NCI-H460 (cell line): Measurements from ENCODE around the gene CACNA1C. TPM values are rescaled to one million over a fixed set of nuclear protein-coding genes. Genes with fewer than 3 reads are reported as not detected.

ENCODE experiments used
- DNase-seq: peaks from one replicate; pipeline ENCODE4 v3.0.0-alpha.2; 2016; ENCODE audit warnings: low read depth; ENCODE audit errors: extremely low read depth
- total RNA-seq: library from RNA; depleted of rRNA; stranded (reverse); fragments of >200 nt; shearing (Covaris generic); gene quantifications from 2 replicates; pipeline ENCODE4 v1.2.3, GENCODE V29; 2014

CACNA1C gene
- total RNA-seq, 1 experiment from 2014 or later: 0.37 TPM

DNA sequence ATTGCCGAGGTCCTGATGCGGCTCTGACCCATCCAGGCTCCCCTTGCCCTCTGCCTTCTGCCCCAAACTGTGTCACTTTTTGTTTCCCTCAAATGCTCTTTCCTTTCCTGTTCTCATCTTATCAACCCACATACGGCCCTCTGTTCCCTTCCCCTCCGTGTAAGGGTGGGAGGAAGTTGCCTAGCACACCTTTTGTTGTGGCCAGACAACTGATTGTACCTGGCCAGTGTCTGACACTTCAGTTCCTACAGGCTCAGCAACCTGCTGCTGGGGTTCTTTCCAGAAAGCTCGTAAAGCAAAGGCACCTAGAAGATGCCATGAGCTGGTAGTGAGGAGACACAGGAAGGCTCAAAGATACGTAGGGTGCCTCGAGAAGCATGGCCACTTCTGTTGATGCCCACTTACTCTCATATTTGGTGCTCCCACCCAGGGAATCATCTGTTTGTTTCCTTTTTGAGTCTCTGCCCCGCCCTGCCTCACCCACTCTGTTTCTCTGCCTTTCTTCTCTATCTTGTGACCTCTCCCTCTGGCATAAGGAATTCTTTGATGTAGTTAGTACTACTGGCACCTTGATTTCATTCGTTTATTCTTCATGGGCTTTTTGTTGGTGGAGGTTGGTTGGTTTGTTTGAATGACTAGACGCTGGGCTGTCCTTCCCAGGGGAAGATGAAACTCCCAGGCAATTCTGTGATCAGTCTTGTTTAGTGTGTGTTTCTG, 589.5 kb downstream of the CACNA1C start:
- no peak for DNase-seq

DNA sequence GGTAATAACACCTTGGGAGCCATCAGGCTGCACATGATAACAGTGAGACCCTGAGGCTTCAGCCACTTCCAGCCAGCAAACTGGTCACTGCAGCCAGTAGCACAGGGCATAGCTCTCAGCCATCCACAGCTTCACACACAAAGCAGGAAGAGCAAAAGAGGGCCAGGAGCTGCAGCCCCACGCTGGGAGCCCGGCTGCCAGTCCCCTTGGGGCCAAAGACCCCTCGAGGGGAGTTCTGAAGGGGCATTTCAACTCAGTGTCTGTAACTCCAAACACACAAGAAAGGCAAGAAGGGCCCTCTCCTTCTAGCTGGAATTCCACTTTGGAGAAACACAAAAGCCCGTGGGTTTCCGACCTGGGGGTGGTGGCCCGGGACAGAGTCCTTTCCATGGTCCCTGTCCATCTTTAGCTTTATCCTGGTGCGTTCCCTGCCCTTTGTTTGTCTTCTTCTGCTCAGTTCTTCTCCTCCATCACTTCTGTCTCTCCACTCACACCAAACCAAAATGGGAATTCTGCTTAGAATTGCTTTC, 590.2 kb downstream of the CACNA1C start:
- no peak for DNase-seq

DNA sequence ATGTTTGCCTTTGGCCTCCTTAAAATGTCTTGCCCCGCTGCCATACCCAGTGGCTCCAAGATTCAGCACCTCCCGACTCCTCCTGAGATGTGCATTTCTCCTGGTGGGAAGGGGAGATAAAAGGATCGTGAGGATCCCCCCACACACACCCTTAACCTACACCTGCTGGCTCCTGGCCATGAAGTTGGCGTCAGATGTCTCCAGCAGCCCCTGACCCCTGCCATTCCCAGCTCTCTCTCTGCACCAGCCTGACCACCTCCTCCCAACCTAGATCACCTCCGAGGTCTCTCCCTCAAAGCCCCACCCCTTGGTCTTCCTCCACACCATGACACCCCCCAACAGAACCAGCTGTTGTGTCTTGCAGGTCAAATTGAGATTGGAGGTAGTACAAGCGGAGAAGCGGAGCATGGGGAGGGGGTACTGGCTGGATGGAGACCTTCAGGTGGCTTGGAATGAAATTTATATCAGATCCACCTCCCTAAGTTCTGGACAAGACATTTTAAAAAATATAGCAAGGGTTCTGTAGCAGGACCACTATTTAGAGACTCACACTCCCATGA, 590.9 kb downstream of the CACNA1C start:
- DNase-seq: no peak

DNA sequence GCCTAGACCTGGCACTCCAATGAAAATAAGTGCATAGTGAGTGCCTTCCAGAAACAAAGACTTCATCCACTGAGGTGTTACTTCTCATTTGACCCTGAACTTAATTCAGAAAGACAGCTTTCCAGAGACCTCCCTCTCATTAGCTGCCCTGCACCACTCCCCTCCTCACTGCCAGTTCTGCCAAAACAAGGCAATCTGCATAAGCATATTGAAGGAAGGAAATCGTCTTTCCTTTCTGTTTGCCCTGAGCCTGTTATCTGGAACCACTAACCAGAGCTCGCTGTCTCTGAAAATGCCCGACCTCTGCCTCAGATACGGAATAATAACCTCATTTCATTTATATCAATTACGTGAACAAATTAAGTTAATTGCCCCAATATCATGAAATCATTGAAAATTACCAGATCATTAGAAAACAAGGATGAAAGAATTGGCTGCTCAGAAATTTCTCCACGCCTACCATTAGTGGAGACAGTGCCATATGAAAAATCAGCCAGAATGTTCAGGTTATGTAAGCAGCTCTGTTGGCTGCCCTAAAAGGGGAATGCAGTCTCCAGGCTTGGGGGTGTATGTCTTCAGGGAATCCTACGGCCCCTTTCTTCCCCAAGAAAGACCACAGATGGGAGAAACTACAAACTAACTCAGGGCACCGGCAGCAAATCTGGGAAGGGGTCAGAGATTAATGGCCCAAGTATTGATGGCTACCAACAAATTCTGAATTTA, 592.1 kb downstream of the CACNA1C start:
- no peak for DNase-seq

DNA sequence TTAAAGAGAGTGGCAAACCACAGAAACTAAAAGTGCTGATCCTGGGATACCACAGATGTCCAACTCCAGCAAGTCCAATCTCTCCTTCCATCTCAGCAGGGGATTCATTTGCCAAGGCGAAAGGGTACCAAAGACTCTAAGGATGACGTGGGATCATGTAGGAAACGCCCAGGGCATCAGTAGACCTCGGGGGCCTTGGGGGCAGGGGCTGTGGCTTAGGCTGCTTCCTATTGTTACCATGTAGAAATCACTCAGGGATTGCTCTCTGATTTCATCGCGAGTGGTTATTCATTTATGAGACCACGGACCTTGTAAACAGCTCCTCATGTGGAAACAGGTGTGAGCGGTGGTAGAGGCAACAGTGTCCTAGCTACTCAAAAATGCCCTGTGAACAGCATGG, 592.7 kb downstream of the CACNA1C start:
- no peak for DNase-seq

DNA sequence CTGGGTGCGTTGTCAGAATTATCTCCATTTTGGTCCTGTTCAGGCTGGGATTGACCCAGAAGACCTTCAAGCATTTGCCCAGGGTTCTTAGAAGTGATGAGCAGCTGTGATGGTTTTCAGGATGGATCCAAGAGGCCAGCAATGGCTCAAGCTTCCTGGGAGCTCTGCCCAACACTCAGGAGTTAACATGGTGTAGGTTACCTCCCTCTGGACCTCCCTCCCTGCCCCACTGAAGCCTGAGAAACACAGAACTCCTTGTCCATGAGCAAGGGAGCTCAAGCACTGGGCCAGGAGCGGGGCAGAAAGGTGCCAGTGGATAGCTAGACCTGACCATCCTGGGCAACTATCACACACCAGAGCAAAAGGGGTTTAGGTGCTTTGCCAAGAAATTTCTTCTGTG, 593.6 kb downstream of the CACNA1C start:
- DNase-seq: no peak

DNA sequence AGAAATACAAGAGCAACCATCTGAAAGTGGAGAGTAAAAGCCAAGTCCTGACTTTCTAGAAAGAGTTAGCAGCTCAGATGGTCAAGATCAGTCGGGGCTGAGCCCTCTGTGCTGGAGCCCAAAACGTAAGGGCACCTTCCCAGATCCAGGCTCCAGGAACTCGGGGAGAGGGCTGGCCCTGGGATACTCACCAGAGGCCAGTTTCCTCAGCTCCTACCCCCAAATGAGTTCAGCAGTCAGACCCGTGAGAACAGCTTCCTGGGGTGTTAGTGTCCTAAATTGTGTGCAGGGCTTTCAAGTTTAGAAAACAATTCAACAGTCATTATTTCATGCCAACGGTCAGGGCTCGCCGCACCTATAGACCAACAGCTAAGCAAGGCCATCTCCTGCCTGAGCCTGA, 594.4 kb downstream of the CACNA1C start:
- DNase-seq: no peak

DNA sequence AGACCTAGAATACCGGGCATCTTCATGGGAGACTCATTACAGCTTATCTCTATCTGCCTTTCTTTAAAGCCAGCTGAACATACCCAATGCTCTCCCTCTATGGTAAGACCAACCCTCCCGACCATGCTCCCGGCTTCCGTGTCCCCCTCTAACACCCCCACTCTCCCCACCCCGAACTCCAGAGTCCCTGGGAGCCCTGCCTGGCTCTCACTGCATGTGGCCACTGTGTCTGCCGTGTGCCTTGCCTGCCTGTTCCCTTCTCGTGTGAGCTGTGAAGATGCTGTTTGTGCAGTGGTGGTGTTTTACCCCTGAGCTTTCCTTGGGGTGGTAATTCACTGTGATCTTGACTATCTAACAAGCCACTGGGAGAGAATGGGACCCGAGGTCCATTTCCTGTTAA, 595.6 kb downstream of the CACNA1C start:
- DNase-seq: no peak

DNA sequence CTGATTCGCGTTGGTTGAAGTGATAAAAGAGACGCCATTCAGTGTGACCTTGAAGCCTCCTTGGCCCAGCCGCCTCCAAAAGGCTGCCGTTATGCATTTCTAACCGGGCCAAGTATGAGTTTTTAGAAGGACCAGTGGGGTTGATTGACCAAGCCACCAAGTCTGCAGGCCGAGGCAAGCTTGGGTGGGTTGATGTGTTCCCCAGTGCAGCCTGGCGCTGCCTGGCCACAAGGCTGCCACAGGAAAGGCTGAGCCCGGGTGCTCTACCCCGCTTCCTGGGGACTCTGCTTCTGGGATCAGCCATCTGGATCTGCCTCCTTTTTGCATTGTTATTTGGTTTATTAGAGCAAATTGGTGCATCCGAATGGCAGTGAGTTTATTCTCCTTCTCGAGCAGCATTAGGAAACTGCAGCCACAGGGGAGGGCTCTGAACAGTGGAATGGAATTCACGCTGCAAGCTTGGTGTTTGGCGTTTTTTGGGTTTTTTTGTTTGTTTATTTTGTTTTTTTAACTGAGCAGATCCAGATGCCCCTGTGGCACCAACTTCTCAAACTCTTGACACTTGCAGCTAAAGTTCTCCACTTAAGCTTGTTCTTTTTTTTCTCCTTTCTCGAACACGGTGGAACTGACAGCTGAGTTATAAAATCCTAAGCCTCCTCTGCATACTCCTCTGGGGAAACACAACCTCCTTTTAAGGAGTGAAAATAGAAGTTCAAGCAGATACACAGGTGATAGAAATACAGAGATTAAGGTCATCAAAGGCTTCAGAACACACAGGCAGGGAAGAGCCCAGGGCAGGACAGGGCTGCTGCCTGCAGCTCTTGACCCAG, 596.6 kb downstream of the CACNA1C start:
- no peak for DNase-seq

DNA sequence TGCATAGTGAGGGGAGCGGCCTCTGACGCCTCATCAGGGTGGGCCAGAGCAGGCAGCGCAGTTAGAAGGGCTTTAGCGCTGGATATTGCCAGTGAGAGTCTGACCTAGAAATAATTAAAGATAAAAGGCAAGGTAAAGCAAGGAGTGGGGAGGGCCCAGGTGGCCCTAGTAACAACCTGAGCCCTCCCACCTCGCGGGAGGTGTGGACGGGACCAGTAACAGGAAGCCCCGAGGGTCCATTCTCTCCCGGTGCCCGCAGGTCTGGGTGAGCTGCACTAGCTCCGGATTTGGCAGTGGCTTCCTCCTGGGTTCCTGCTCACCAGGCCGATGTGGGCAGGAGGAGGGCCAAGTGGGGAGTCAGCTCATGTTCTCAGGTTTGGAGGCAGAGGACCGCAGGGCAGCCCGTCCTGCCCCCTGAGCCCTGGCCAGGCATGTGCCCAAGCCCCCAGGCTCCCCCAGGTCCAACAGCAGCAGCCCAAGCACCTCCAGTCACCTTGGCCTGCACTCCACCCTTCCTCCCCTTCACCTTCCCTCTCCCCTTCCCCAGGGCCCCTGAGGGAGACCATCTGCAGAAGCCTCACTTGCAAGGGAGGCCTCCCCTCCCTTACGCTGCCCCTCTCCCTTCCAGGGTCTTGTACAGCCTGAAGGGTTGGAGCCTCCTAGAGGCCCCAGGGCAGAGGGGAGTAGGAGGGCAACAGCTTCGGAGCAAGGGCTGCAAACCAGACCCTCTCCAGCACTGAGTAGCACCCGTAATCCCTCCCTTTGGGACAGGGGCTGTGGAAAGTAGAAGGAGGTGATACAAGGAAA, 597.7 kb downstream of the CACNA1C start:
- DNase-seq: no peak

DNA sequence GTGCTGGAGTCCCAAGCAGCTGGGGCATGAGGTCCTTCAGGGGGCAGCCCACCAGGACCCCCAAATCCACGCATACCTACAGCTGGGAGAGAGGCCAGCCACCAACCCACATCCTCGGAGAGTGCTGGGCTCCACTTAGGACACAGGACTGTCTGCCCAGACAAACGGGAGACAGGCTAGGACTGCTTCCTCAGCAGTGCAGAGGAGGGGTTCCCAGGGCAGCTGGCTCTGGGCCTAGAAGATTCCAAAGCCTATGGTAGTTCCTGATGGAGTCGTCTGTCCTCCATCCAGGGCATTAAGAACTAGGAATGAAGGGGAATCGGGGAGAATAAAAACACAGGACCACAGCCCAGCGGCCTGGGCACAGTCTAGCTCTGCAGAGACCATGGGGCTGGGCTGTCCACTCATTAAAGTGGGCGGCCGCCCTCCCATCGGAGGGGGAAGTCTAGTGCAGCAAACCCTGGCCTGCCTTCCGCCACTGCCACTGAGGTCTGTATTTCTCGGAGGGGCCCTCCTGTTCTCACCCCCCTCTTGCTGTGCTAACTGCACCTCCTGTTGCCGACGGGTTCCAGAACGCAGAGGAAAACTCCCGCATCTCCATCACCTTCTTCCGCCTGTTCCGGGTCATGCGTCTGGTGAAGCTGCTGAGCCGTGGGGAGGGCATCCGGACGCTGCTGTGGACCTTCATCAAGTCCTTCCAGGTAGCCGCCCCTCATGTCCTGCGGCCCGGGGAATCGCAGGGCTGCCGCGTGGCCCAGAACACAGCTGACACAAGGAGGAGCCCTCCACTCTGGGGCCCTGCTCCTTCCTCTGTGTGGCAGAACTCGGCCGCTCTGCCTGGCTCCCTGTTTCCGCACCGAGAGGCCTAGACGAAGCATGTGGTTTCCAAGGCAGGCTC, 598.5 kb downstream of the CACNA1C start:
- no peak for DNase-seq

DNA sequence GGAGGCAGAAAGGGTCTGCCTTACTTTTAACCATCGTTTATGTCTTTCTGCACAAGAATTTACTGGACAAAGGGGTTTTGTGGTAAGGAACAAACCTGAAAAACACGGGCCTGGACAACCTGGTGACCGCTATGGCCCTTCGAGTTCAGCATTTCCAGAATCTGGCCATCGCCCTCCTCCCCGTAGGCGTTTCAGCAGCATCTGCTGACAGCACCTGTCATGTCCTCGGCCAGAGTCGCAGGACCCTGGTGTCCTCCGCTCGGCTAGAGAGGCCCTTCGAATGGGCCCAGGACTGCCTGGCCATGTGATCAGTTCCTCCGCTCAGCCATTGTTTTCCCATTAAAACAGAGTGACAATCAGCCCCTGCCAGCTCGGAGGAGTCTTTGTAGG, 599.2 kb downstream of the CACNA1C start:
- no peak for DNase-seq

DNA sequence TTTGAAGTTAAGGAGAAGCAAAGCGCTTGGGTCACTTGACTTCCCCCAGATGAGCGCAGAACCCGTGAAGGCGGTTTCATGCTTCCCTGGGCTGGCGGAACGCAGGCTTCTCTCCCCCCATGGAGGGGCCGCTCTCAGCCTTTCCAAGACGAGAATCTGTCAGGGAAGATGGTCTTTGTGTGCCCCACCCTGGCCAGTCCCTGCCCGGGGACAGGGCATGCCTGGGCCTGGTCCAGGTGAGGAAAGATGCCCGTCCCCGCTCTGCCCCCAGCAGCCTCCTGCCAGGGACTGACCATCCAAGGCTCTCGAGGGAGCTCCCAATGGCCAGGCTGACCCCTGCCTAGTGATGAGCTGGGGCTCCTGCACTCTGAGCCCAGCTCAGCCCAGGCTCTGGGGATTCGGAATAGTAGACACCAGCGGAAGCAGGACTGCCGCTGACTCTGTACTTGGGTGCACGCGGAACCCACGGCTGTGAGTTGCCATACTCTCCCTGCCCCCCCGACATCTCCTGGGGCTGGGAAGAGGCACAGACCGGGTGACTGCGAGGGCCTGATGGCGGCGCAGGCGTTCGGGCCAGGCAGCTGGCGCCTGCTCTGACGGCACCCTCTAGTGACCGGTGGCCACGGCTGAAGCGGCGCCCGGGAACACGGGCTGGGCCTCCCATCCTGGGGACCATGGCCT, 599.8 kb downstream of the CACNA1C start:
- no peak for DNase-seq

DNA sequence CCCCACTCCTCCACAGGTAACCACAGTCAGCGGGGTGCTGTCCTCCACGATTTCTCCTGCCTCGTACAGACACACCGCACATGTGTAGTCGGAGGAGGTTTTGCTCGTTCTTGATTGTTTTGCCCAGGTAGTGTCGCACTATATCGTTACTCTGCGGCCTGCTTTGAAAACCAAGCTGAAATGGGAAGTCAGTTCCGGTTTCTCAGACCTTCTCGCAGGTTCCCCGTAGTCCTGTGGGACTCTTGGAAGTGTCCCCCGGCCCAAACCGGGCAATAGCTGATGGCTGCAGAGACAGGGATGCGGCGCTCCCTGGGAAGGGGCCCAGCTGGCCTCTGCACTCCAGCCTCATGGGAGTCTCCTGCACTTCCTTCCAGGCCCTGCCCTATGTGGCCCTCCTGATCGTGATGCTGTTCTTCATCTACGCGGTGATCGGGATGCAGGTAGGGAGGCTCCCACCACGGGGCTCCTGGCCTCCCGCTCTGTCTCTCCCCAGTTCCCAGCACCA, 600.7 kb downstream of the CACNA1C start:
- no peak for DNase-seq

DNA sequence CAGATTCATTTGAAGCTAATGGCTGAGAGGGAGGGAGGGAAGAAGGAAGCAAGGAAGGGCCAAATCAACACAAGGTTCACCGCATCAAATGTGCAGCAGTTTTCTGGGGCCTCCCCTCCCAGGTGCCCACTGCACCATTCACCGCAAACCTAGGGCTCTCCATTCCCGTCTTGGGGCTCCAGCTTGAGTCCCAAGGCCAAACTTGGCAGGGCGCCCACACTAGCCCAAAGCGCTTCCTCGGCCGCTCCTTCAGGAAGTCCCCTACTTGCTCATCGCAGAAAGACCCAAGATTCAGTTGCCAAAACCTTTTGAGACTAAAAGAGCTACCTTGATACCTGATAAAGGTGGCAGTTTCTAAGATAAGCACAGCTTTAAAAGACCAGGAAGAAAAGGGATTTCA, 601.5 kb downstream of the CACNA1C start:
- DNase-seq: no peak

DNA sequence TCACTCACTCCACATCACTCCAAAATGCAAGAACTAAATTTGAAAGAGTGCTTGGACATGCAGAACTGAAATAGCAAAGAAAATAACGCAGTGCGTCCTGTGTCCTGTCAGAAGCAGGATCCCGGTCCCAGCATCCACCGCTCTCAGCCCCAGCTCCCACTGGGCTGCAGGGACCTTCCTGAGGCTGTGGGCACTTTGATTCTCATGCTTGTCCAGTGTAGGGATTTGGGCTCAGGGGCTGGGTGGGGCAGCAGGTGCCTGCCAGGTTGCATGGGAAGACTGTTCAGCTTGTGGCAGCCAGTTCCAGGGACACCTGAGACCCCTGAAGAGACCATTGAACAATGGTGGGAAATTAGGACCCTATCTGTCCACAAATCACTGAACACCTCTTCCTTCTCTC, 602.0 kb downstream of the CACNA1C start:
- no peak for DNase-seq

DNA sequence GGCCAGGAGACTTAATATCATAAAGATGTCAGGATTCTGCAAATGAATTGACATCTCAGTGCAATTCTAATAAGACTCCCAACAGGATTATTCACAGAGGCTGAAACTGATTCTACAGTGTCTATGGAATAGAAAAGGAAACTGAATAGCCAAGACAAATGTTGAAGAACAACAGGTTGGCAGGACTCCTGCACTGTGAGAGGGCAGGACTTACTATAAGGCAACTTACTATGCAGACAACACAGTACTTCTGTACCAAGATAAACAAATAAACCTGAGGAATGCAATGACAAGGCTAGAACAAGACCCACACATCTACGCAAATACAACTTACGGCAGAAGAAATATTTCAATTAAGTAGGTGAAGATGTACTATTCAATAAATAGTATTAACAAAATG, 609.7 kb downstream of the CACNA1C start:
- no peak for DNase-seq
